Naive thymus-derived CD8-positive, alpha-beta T cell (primary cell): Measurements from ENCODE around the gene CARM1. TPM values are rescaled to one million over a fixed set of nuclear protein-coding genes. Genes with fewer than 3 reads are reported as not detected.
A peak's percentile ranks its signal among the peaks of the same experiment; 100 is the strongest.
"Not testable (repeated sequence)": the region's sequence is repeated elsewhere in the genome, so short reads cannot be mapped to it uniquely, and the experiment has no call there.

ENCODE experiments used
- ATAC-seq, 2 donors: fragments of 150-1000 bp; cut with Tn5 transposase in 1 of 2; sonication (Bioruptor Pico), chemical (Tn5 transposase) in 1 of 2; 1 replicate in 1 of 2; 2 replicates in 1 of 2; pipeline ENCODE4 v1.10.0; 2021; ENCODE audit warnings: mild to moderate bottlenecking in 2 of 2, moderate library complexity in 2 of 2
- POLR2A ChIA-PET: fragments of 350-600 bp; sonication (Branson Sonifier 250); formaldehyde crosslinking; loops from one replicate; lab custom pipeline; 2021; ENCODE audit warnings: antibody characterized with exemption; lab: Charles Lee
- DNase-seq, 10 donors: peaks; one replicate each; pipeline versions ENCODE4 v3.0.0 to v3.0.0-alpha.2; 2020 to 2022
- H3K27ac Mint-ChIP-seq, 10 donors: one replicate each; pipeline ENCODE4 v1.8.0; 2020 to 2022; ENCODE audit warnings: mild to moderate bottlenecking in 10 of 10, mixed read lengths in 10 of 10, moderate library complexity in 4 of 10, inconsistent platforms in 1 of 10
- H3K27me3 Mint-ChIP-seq, 5 donors: one replicate each; pipeline ENCODE4 v1.8.0; 2021 to 2022; ENCODE audit warnings: mixed read lengths in 5 of 5
- H3K36me3 Mint-ChIP-seq, 3 donors: one replicate each; pipeline ENCODE4 v1.8.0; 2020 to 2022; ENCODE audit warnings: mixed read lengths in 3 of 3, mild to moderate bottlenecking in 2 of 3, inconsistent platforms in 1 of 3
- H3K4me1 Mint-ChIP-seq, 4 donors: one replicate each; pipeline ENCODE4 v1.8.0; 2021 to 2022; ENCODE audit warnings: mixed read lengths in 4 of 4
- H3K4me3 Mint-ChIP-seq, 10 donors: one replicate each; pipeline ENCODE4 v1.8.0; 2020 to 2022; ENCODE audit warnings: mild to moderate bottlenecking in 10 of 10, mixed read lengths in 10 of 10, moderate library complexity in 6 of 10, inconsistent platforms in 1 of 10
- H3K9me3 Mint-ChIP-seq, 9 donors: one replicate each; pipeline ENCODE4 v1.8.0; 2020 to 2022; ENCODE audit warnings: mixed read lengths in 9 of 9, mild to moderate bottlenecking in 3 of 9, inconsistent platforms in 1 of 9, moderate library complexity in 1 of 9
- polyA plus RNA-seq, 3 donors: library from polyadenylated mRNA; unstranded; fragments of 300-500 nt; fragmentation: Illumina TruSeq; gene quantifications; one replicate each; pipeline ENCODE4 v1.2.3, GENCODE V29; 2021
- total RNA-seq, 8 experiments: library from RNA in 2 of 8; stranded (reverse) in 2 of 8; gene quantifications; one replicate each; pipeline ENCODE4 v1.2.3 and lab custom pipeline; 2021 to 2026

CARM1 gene
- total and polyA plus RNA-seq, 5 experiments from 2014 or later = 0.30 to 26.5 (median 0.59) TPM

DNA sequence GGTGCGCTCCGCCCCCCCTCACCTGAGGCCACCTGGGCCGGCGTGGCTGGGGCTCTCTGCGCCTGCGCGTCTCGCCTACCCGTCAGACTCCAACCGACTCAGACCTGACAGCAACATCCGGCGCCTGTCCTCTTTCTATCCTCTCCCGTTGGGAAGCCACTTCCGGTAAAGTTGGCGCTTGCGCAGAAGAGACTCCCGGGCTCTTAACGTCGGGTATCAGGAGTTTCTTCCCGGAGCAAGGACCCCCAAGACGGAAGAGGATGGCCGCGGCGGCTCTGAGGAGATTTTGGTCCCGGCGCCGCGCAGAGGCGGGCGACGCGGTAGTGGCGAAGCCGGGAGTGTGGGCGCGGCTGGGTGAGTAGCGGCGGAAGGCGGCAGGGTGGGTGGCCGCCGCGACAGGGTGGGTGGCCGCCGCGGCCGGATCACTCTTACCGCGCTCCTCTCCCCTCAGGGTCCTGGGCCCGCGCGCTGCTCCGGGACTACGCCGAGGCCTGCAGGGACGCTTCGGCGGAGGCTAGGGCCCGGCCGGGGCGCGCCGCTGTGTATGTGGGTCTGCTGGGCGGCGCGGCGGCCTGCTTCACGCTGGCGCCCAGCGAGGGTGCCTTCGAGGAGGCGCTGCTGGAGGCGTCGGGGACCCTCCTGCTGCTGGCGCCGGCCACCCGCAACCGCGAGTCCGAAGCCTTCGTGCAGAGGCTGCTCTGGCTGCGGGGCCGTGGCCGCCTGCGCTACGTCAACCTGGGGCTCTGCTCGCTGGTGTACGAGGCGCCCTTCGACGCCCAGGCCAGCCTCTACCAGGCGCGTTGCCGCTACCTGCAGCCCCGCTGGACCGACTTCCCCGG is 57.4 kb downstream of the CARM1 start, which contains the start of the genes TIMM29 and YIPF2:
Gene TIMM29, plus strand, starts transcription at position 249 of the 839 bp plus-strand sequence. Its CDS starts 12 bp downstream, at position 261.
Gene YIPF2, minus strand, starts transcription at position 77 of the 839 bp plus-strand sequence. CDS start 229 bp downstream, outside the sequence.
- POLR2A ChIA-PET = interaction anchor here (1.3 to 1.5 kb wide), 2 partner anchors 13 to 32 kb away, joined by 4 read pairs; partner anchors contain the start of gene SMARCA4
- peak; percentile 88 to 92 for ATAC-seq
- Mint-ChIP-seq H3K36me3 (peaks cover 0 to 36% (median 2%) of the 10 kb centered on the region in 3 donors), H3K4me1 (peaks cover 16 to 40% (median 28%) of the 10 kb centered on the region in 4 donors), H3K27ac (peak within 1 kb of the TSS; percentile 83 to 95 (median 92)), H3K4me3 (peak within 1 kb of the TSS; percentile 89 to 97 (median 92)), H3K9me3 (no peaks in the 10 kb centered on the region), H3K27me3 (no peaks in the 10 kb centered on the region)
- DNase-seq = peak; percentile 85 to 97 (median 92)

DNA sequence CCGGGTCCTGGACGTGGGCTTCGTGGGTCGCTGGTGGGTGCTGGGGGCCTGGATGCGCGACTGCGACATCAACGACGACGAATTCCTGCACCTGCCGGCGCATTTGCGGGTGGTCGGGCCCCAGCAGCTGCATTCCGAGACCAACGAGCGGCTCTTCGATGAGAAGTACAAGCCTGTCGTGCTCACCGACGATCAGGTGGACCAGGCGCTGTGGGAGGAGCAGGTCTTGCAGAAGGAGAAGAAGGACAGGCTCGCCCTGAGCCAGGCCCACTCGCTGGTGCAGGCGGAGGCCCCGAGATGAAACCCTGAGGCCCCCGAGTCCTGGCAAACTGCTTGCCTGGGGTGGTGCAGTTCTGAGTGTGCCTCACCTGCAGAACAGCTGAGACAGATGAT is 58.0 kb downstream of the CARM1 start:
- no peak for ATAC-seq
- Mint-ChIP-seq H3K4me3 (peak overlapping the region; percentile 69 to 97 (median 92)), H3K9me3 (no peaks in the 10 kb centered on the region), H3K27ac (peak overlapping the region in 7 of 10 donors; percentile 41 to 88 (median 74)), H3K36me3 (peaks cover 0 to 34% (median 2%) of the 10 kb centered on the region in 3 donors), H3K4me1 (peaks cover 15 to 40% (median 28%) of the 10 kb centered on the region in 4 donors), H3K27me3 (no peaks in the 10 kb centered on the region)
- POLR2A ChIA-PET = interaction anchor here (0.6 to 1.5 kb wide), 5 partner anchors 12 to 450 kb away, joined by 3 to 6 read pairs (median 4); partner anchors contain the start of gene SMARCA4
- DNase-seq = no peak

DNA sequence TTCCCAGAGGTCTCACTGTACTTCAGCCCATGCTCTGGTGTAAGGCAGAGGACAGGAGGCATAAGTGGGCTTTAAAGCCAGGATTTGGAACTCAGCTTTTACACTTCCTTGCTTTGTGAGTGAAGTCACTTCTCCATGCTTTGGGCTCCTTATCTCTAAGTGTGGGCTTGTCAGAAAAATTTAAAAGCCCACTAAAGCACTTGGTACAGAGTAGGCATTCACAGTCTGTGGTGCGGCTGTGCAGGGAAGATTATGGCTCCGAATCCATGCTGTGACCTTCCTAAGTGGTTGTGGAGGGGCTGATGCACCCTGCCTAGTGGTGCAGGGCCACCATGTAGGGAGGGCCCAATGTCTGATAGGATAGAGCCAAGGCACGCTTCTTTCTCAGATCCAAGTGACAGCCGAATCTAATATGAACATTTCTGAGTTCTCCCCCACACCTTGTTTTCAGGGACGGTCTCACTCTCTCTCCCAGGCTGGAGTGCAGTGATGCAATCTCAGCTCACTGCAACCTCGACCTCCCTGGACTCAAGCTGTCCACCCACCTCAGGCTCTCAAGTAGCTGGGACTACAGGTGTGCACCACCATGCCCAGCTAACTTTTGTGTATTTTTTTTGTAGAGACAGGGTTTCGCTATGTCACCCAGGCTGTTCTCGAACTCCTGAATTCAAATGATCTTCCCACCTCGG is 64.2 kb downstream of the CARM1 start:
- Mint-ChIP-seq H3K27me3 (no peaks in the 10 kb centered on the region), H3K4me3 (no peak overlapping the region), H3K4me1 (peaks cover 4 to 21% (median 9%) of the 10 kb centered on the region in 4 donors), H3K27ac (peak overlapping the region in 1 of 10 donors; percentile 22), H3K36me3 (peaks cover 0 to 19% (median 2%) of the 10 kb centered on the region in 3 donors), H3K9me3 (no peaks in the 10 kb centered on the region)
- DNase-seq (no peak), ATAC-seq (no peak)
- POLR2A ChIA-PET = no interaction called here

DNA sequence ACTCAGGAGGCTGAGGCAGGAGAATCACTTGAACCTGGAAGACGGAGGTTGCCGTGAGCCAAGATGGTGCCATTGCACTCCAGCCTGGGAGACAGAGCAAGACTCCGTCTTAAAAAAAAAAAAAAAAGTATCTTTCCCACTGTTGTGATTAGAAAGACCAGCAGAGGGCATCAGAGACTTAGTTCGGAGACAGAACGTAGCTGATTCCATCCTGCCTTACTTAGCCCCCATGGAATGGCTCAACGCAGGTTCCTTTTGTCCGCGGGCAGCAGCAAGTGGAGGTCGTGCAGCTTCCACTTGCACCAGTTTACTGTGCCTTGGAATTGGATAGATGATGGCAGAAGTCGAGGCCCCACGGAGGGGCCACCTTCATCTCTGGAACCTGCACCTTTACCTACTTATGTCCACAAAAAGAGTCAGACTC is 65.3 kb downstream of the CARM1 start:
- Mint-ChIP-seq H3K27me3 (no peaks in the 10 kb centered on the region), H3K9me3 (no peaks in the 10 kb centered on the region), H3K4me3 (peak overlapping the region in 2 of 10 donors; percentile 37 to 38), H3K27ac (peak overlapping the region in 2 of 10 donors; percentile 35 to 43), H3K36me3 (peaks cover 0 to 12% (median 0%) of the 10 kb centered on the region in 3 donors), H3K4me1 (peaks cover 0 to 13% (median 6%) of the 10 kb centered on the region in 4 donors)
- POLR2A ChIA-PET = interaction anchor here (1.0 kb wide), 1 partner anchor 64 kb away, joined by 3 read pairs; no protein-coding TSS in a partner anchor
- ATAC-seq = peak; percentile 77 to 81
- DNase-seq = peak in 6 of 10 donors; percentile 30 to 67 (median 52)

DNA sequence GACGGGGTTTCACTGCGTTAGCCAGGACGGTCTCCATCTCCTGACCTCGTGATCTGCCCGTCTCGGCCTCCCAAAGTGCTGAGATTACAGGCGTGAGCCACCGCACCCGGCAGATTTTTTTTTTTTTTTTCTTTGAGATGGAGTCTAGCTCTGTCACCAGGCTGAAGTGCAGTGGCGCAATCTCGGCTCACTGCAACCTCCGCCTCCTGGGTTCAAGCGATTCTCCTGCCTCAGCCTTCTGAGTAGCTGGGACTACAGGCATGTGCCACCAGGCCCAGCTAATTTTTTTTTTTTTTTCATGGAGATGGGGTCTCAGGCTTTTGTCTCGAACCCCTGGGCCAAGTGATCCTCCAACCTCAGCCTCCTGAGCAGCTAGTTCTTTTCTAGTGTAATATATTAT is 70.3 kb downstream of the CARM1 start:
- POLR2A ChIA-PET = interaction anchor here (1.2 kb wide), 1 partner anchor 12 kb away, joined by 4 read pairs; no protein-coding TSS in a partner anchor
- not testable (repeated sequence) for H3K27ac Mint-ChIP-seq, H3K27me3 Mint-ChIP-seq, H3K36me3 Mint-ChIP-seq, ATAC-seq, H3K9me3 Mint-ChIP-seq, DNase-seq, H3K4me3 Mint-ChIP-seq
- peaks cover 2 to 11% (median 5%) of the 10 kb centered on the region in 4 donors for H3K4me1 Mint-ChIP-seq

DNA sequence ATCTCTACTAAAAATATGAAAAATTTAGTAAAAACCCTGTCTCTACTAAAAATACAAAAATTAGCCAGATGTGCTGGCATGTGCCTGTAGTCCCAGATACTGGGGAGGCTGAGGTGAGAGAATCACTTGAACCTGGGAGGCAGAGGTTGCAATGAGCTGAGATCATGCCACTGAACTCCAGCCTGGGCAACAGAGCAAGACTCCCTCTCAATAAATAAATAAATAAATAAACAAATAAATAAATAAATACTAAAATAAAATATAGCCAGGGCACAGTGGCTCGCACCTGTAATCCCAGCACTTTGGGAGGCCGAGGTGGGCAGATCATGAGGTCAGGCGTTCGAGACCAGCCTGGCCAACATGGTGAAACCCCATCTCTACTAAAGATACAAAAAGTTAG is 72.1 kb downstream of the CARM1 start:
- H3K9me3 Mint-ChIP-seq, H3K4me1 Mint-ChIP-seq, H3K36me3 Mint-ChIP-seq, ATAC-seq, DNase-seq, H3K4me3 Mint-ChIP-seq, H3K27me3 Mint-ChIP-seq, H3K27ac Mint-ChIP-seq: not testable (repeated sequence)
- POLR2A ChIA-PET = interaction anchor here (1.5 kb wide), 1 partner anchor 13 kb away, joined by 6 read pairs; no protein-coding TSS in a partner anchor

DNA sequence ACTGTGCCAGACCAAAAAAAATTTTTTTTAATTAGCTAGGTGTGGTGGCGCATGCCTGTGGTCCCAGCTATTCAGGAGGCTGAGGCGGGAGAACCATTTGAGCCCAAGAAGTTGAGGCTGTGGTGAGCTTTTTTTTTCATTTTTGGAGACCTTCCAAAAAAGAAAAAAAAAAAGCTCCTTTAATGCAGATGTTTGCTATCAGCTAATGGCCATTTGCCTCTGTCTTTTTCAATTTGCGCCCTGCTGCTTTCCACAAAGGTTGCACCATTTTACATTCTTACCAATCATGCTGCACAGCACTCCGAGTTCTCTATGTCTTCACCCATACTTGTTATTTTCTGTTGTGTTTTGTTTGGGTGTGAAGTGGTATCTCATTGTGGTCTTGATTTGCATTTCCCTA is 73.9 kb downstream of the CARM1 start:
- peaks cover 0 to 8% (median 5%) of the 10 kb centered on the region in 4 donors for H3K4me1 Mint-ChIP-seq

DNA sequence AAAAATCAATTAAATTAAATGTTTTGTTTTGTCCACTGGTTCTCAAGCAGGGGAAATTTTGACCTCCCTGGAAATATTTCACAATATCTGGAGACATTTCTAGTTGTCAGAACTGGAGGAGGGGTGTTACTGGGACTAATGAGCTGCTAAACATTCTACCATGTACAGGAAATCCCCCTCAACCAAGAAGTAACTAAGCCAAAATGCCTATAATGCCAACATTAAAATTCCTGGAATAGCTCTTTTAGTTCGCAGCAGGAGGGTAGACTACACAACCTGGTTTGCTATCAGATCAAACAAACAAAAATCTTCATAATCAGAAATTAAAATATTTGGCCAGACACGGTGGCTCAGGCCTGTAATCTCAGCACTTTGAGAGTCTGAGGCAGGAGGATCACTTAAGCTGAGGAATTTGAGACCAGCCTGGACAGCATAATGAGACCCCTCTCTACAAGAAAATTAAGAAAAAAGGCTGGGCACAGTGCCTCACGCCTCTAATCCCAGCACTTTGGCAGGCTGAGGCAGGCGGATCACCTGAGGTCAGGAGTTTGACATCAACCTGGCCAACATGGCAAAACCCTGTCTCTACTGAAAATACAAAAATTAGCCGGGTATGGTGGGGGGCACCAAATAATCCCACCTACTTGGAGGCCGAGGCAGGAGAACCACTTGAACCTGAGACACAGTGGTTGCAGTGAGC is 75.8 kb downstream of the CARM1 start:
- H3K27me3 Mint-ChIP-seq = no peaks in the 10 kb centered on the region
- POLR2A ChIA-PET = no interaction called here
- H3K27ac Mint-ChIP-seq = no peak overlapping the region
- no peak overlapping the region for H3K4me3 Mint-ChIP-seq
- ATAC-seq = no peak
- H3K36me3 Mint-ChIP-seq = no peaks in the 10 kb centered on the region
- H3K9me3 Mint-ChIP-seq = no peaks in the 10 kb centered on the region
- DNase-seq = no peak
- peaks cover 0 to 5% (median 1%) of the 10 kb centered on the region in 4 donors for H3K4me1 Mint-ChIP-seq

More for the DNA sequence above, 73.9 kb downstream of the CARM1 start:
- ATAC-seq (no peak), DNase-seq (no peak)
- Mint-ChIP-seq H3K27me3 (no peaks in the 10 kb centered on the region), H3K4me3 (no peak overlapping the region), H3K27ac (no peak overlapping the region), H3K36me3 (no peaks in the 10 kb centered on the region), H3K9me3 (no peaks in the 10 kb centered on the region)
- POLR2A ChIA-PET = no interaction called here

DNA sequence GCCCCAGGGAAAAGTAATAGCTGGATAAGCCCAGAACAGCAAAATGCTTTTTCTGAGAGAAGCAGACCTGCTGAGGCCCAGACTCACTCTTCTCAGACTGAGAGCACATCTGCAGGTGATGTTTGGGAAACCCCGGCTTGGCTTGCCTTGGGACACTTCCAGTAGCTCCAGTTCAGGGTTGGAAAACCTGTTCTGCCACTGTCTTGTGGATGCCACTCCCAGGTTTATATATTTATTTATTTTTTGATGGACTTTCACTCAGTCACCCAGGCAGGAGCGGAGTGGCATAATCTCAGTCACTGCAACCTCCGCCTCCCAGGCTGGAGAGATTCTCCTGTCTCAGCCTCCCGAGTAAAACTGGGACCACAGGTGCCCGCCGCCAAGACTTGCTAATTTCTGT is 81.5 kb downstream of the CARM1 start:
- no peak overlapping the region for H3K4me3 Mint-ChIP-seq
- ATAC-seq = no peak
- no peaks in the 10 kb centered on the region for H3K4me1 Mint-ChIP-seq
- H3K27me3 Mint-ChIP-seq = no peaks in the 10 kb centered on the region
- no peaks in the 10 kb centered on the region for H3K36me3 Mint-ChIP-seq
- H3K27ac Mint-ChIP-seq = no peak overlapping the region
- DNase-seq = no peak
- no peaks in the 10 kb centered on the region for H3K9me3 Mint-ChIP-seq
- POLR2A ChIA-PET = no interaction called here

DNA sequence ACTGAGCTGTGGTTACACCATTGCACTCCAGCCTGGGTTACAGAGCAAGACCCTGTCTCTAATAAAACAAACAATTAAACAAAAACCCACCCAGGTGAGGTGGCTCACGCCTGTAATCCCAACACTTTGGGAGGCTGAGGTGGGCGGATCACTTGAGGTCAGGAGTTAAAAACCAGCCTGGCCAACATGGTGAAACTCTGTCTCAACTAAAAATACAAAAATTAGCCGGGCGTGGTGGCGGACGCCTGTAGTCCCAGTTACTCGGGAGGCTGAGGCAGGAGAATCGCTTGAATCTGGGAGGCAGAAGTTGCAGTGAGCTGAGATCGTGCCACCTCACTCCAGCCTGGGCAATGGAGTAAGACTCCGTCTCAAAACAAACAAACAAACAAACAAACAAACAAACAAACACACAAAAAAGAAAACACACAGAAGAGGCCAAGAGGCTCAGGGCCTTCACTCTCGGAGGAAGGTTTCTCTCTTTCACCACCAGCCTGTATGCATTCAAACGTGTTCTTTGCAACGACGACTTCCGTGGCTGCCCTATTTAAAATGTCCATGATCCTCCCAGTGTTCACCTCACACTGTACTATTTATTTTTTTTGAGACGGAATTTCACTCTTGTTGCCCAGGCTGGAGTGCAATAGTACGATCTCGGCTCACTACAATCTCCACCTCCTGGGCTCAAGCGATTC is 88.1 kb downstream of the CARM1 start:
- POLR2A ChIA-PET = interaction anchor here (0.6 to 1.5 kb wide), 7 partner anchors 21 to 473 kb away, joined by 3 to 8 read pairs (median 3); partner anchors contain the start of gene LDLR
- peak overlapping the region in 8 of 10 donors; percentile 67 to 96 (median 91) for H3K27ac Mint-ChIP-seq
- not testable (repeated sequence) for ATAC-seq, H3K27me3 Mint-ChIP-seq, H3K36me3 Mint-ChIP-seq, H3K9me3 Mint-ChIP-seq, DNase-seq
- peak overlapping the region; percentile 63 to 90 (median 88) for H3K4me3 Mint-ChIP-seq
- H3K4me1 Mint-ChIP-seq = peaks cover 10 to 38% (median 31%) of the 10 kb centered on the region in 4 donors

DNA sequence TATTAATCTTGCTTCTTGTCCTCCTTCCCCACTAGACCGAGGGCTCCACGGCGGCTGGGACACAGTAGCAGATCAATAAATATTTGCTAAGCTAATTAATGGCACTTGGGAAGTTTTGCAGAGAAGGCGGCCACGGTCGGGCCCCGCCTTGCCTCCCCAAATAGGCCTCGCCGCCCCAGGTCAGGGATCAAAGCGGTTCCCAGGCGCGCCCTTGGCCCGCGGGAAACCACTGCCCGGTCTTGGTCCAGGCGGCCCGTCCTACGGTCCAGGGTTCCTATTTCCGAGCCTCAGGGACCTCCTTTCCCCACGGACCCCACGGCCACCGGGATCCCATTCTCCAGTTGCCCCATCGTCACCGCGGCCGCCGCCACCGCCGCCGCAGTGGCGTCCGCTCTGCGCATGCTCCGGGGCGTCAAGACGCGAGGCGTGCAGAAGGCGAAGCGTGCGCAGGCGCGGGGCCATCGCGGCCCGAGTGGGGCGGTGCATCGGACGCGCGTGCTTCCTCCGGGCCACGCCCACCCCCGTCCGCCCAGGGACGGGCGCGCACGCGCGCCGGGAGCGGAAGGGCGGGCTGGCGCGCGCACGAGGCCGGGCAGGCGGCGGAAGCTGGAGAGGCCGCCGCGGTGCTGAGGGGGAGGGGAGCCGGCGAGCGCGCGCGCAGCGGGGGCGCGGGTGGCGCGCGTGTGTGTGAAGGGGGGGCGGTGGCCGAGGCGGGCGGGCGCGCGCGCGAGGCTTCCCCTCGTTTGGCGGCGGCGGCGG is 89.1 kb downstream of the CARM1 start, which contains the start of gene SMARCA4:
Gene SMARCA4, plus strand, starts transcription at position 717 of the 759 bp plus-strand sequence. CDS start 23,122 bp downstream, outside the sequence.
- no peaks in the 10 kb centered on the region for H3K9me3 Mint-ChIP-seq
- POLR2A ChIA-PET = interaction anchor here (0.6 to 1.5 kb wide), 12 partner anchors 20 to 1600 kb away, joined by 3 to 8 read pairs (median 3); partner anchors contain the start of genes LDLR, SWSAP1 and TMED1
- no peaks in the 10 kb centered on the region for H3K27me3 Mint-ChIP-seq
- DNase-seq (peak; percentile 94 to 100 (median 99)), ATAC-seq (peak; percentile 70 to 75)
- H3K27ac Mint-ChIP-seq = peak within 1 kb of the TSS; percentile 86 to 96 (median 94)
- peak within 1 kb of the TSS; percentile 86 to 95 (median 90) for H3K4me3 Mint-ChIP-seq
- no peaks in the 10 kb centered on the region for H3K36me3 Mint-ChIP-seq
- peaks cover 10 to 48% (median 39%) of the 10 kb centered on the region in 4 donors for H3K4me1 Mint-ChIP-seq
